Measurements from ENCODE around the gene SUPT6H.

- no peak for TF ChIP-seq CTCF (IDR thresholded peaks at IDR 0.05; ENCODE audit: low read length)
- no peak for TF ChIP-seq EZH2 (IDR thresholded peaks at IDR 0.05; ENCODE audit: borderline replicate concordance, low read length)
These were observed 37.9 kb upstream of the SUPT6H start for GRCh38 chr17:28624148-28624547.

Data from OCI-LY1 (cell line).